SK-N-SH (cell line): ENCODE measurements around the gene EDA. TPM values are rescaled to one million over a fixed set of nuclear protein-coding genes. Genes with fewer than 3 reads are reported as not detected.
A peak's percentile ranks its signal among the peaks of the same experiment; 100 is the strongest.

Source experiments
- CTCF ChIA-PET: fragments of 300-600, 350-600 bp; formaldehyde crosslinking; extraction: SDS; loops from one replicate; lab custom pipeline; 2021; lab: Yijun Ruan, JAX
- POLR2A ChIA-PET: fragments of 350-600 bp; sonication (Branson Sonifier 250); formaldehyde crosslinking; extraction: SDS; loops from one replicate; lab custom pipeline; 2020; ENCODE audit warnings: antibody characterized with exemption, inconsistent platforms; lab: Yijun Ruan, JAX
- DNase-seq: peaks from one replicate; pipeline ENCODE4 v3.0.0; 2012
- H2AFZ ChIP-seq: fragments of 200-600 bp; sonication (generic); 2 replicates; pipeline ENCODE4 v1.8.1; 2016; ENCODE audit warnings: antibody characterized with exemption, mild to moderate bottlenecking, low read depth
- H3F3A ChIP-seq: fragments of 200-600 bp; sonication (generic); replicated peaks from 2 replicates; pipeline ENCODE3; 2016; ENCODE audit warnings: antibody characterized with exemption, mild to moderate bottlenecking; ENCODE audit not compliant: insufficient read depth
- H3K27ac ChIP-seq, 2 experiments: fragments of 200-500 bp in 1 of 2; fragments of 200-600 bp in 1 of 2; sonication (Bioruptor generic) in 1 of 2; sonication (generic), shearing (Covaris generic) in 1 of 2; 2 replicates each; pipeline versions ENCODE4 v1.5.1 to v1.6.1; 2014 to 2016; ENCODE audit warnings: low read depth in 2 of 2, inconsistent platforms in 1 of 2, low read length in 1 of 2, mild to moderate bottlenecking in 1 of 2, mixed read lengths in 1 of 2
- H3K27me3 ChIP-seq: fragments of 200-600 bp; sonication (generic), shearing (Covaris generic); 2 replicates; pipeline ENCODE4 v1.6.1; 2016; ENCODE audit warnings: mixed run types; ENCODE audit not compliant: insufficient read depth
- H3K36me3 ChIP-seq, 2 experiments: fragments of 200-500 bp in 1 of 2; fragments of 200-600 bp in 1 of 2; sonication (Bioruptor generic) in 1 of 2; sonication (generic) in 1 of 2; replicated peaks in 1 of 2; 2 replicates each; pipeline versions ENCODE3 to v1.5.1; 2014 to 2016; ENCODE audit warnings: low read length in 1 of 2, mild to moderate bottlenecking in 1 of 2; ENCODE audit not compliant: insufficient read depth in 2 of 2, control insufficient read depth in 1 of 2
- H3K4me1 ChIP-seq, 2 experiments: fragments of 200-500 bp in 1 of 2; fragments of 200-600 bp in 1 of 2; sonication (Bioruptor generic) in 1 of 2; sonication (generic), shearing (Covaris generic) in 1 of 2; 2 replicates each; pipeline versions ENCODE4 v1.5.1 to v1.6.1; 2014 to 2016; ENCODE audit warnings: low read depth in 1 of 2, low read length in 1 of 2, mixed run types in 1 of 2; ENCODE audit not compliant: insufficient read depth in 2 of 2, control insufficient read depth in 1 of 2
- H3K4me2 ChIP-seq: fragments of 200-600 bp; sonication (generic), shearing (Covaris generic); 2 replicates; pipeline ENCODE4 v1.6.1; 2017; ENCODE audit warnings: mixed run types
- H3K4me3 ChIP-seq, 2 experiments: fragments of 200-500 bp in 1 of 2; fragments of 200-600 bp in 1 of 2; sonication (Bioruptor generic) in 1 of 2; sonication (generic), shearing (Covaris generic) in 1 of 2; 2 replicates each; pipeline versions ENCODE4 v1.5.1 to v1.8.1; 2014 to 2016; ENCODE audit warnings: low read depth in 2 of 2, inconsistent platforms in 1 of 2, low read length in 1 of 2, mild to moderate bottlenecking in 1 of 2, mixed read lengths in 1 of 2, moderate library complexity in 1 of 2
- H3K79me2 ChIP-seq: fragments of 200-600 bp; sonication (generic); 2 replicates; pipeline ENCODE4 v1.8.1; 2017; ENCODE audit warnings: mild to moderate bottlenecking; ENCODE audit not compliant: insufficient read depth
- H3K9ac ChIP-seq: fragments of 200-600 bp; sonication (generic); 2 replicates; pipeline ENCODE4 v1.6.1; 2017; ENCODE audit warnings: mixed run types
- H3K9me2 ChIP-seq: fragments of 200-600 bp; sonication (generic); 2 replicates; pipeline ENCODE4 v1.6.1; 2017; ENCODE audit warnings: mixed run types
- H3K9me3 ChIP-seq: fragments of 200-600 bp; sonication (generic); 2 replicates; pipeline ENCODE4 v1.6.1; 2017; ENCODE audit warnings: mixed run types, mild to moderate bottlenecking, moderate library complexity
- H4K20me1 ChIP-seq: fragments of 200-600 bp; sonication (generic); 2 replicates; pipeline ENCODE4 v1.6.1; 2017; ENCODE audit warnings: mild to moderate bottlenecking, mixed run types; ENCODE audit not compliant: insufficient read depth
- CTCF ChIP-seq: fragments of 200-600 bp; sonication (generic); IDR thresholded peaks from 2 replicates; pipeline ENCODE4 v1.6.1; 2017; ENCODE audit warnings: antibody characterized with exemption, mild to moderate bottlenecking, moderate library complexity
- ELF1 ChIP-seq: IDR thresholded peaks from 2 replicates; pipeline ENCODE4 v1.4.0; 2012
- EP300 ChIP-seq, 2 experiments: IDR thresholded peaks; 2 replicates each; pipeline versions ENCODE4 v1.4.0 to v1.6.1; 2012; ENCODE audit warnings: borderline replicate concordance in 1 of 2, low read depth in 1 of 2, low read length in 1 of 2
- FOSL2 ChIP-seq: IDR thresholded peaks from 2 replicates; pipeline ENCODE4 v1.4.0; 2012; ENCODE audit warnings: low read depth, mild to moderate bottlenecking, moderate library complexity, borderline replicate concordance
- FOXJ3 ChIP-seq: sonication (generic); formaldehyde crosslinking; IDR thresholded peaks from 2 replicates; pipeline ENCODE4 v1.5.1; 2020; ENCODE audit warnings: mild to moderate bottlenecking, missing genetic modification reagents
- FOXM1 ChIP-seq: IDR thresholded peaks from 2 replicates; pipeline ENCODE4 v1.4.0; 2012; ENCODE audit warnings: low read depth, mild to moderate bottlenecking
- GATA2 ChIP-seq: sonication (generic); formaldehyde crosslinking; IDR thresholded peaks from 2 replicates; pipeline ENCODE4 v1.5.0; 2020; ENCODE audit warnings: mild to moderate bottlenecking, missing genetic modification reagents
- IRF3 ChIP-seq: fragments of 150-350 bp; IDR thresholded peaks from 2 replicates; pipeline ENCODE4 v1.6.1; 2016; ENCODE audit warnings: mild to moderate bottlenecking, low read depth, low read length
- MEF2A ChIP-seq: IDR thresholded peaks from 2 replicates; pipeline ENCODE4 v1.4.0; 2012; ENCODE audit warnings: low read depth, borderline replicate concordance
- NFIC ChIP-seq: IDR thresholded peaks from 2 replicates; pipeline ENCODE4 v1.4.0; 2012; ENCODE audit warnings: borderline replicate concordance
- NRF1 ChIP-seq: IDR thresholded peaks from 2 replicates; pipeline ENCODE4 v1.6.1; 2012; ENCODE audit warnings: low read depth, mild to moderate bottlenecking, low read length
- POLR2AphosphoS5 ChIP-seq: IDR thresholded peaks from 2 replicates; pipeline ENCODE4 v1.6.1; 2012; ENCODE audit warnings: low read depth, low read length
- RAD21 ChIP-seq: IDR thresholded peaks from 2 replicates; pipeline ENCODE4 v1.6.1; 2012; ENCODE audit warnings: mild to moderate bottlenecking, low read length
- RCOR1 ChIP-seq: fragments of 150-350 bp; IDR thresholded peaks from 2 replicates; pipeline ENCODE4 v1.6.1; 2017; ENCODE audit warnings: antibody characterized with exemption, low read length
- RFX5 ChIP-seq: IDR thresholded peaks from 2 replicates; pipeline ENCODE4 v1.6.1; 2012; ENCODE audit warnings: mild to moderate bottlenecking, improper control_type of control experiment, low read length
- RXRA ChIP-seq: IDR thresholded peaks from 2 replicates; pipeline ENCODE4 v1.4.0; 2012; ENCODE audit warnings: low read depth, mild to moderate bottlenecking, borderline replicate concordance
- SIN3A ChIP-seq: IDR thresholded peaks from 2 replicates; pipeline ENCODE4 v1.6.1; 2012; ENCODE audit warnings: low read depth, mild to moderate bottlenecking, low read length, moderate library complexity, borderline replicate concordance
- SMC3 ChIP-seq: IDR thresholded peaks from 2 replicates; pipeline ENCODE4 v1.6.1; 2012; ENCODE audit warnings: low read depth, low read length, improper control_type of control experiment
- TAF1 ChIP-seq: IDR thresholded peaks from 2 replicates; pipeline ENCODE4 v1.6.1; 2012; ENCODE audit warnings: low read depth, mild to moderate bottlenecking, low read length, moderate library complexity, borderline replicate concordance
- TCF12 ChIP-seq: IDR thresholded peaks from 2 replicates; pipeline ENCODE4 v1.4.0; 2012
- YY1 ChIP-seq: IDR thresholded peaks from 2 replicates; pipeline ENCODE4 v1.4.0; 2012; ENCODE audit warnings: low read depth, mild to moderate bottlenecking
- WGBS: methylation state at CpG from one replicate; pipeline ENCODE4 v1.1.6; 2017; ENCODE audit warnings: low lambda C conversion rate; 5-methylcytosine and 5-hydroxymethylcytosine counted together
- polyA plus RNA-seq, 3 experiments: library from polyadenylated mRNA; depleted of rRNA; stranded (reverse); fragments of >200 nt; gene quantifications; 2 replicates each; pipeline ENCODE4 v1.2.3, GENCODE V29; 2012

Gene EDA
- polyA plus RNA-seq, 1 of the 3 experiments (the other 2 are of a cell fraction), result 0.02 TPM

GRCh38 chrX:70030301-70030767, 414.4 kb downstream of the EDA start:
- ChIA-PET POLR2A (interaction anchor here (0.6 kb wide), 1 partner anchor 612 kb away, joined by 3 read pairs; no protein-coding TSS in a partner anchor), CTCF (interaction anchor here (0.6 to 4.9 kb wide), 29 partner anchors 10 to 1208 kb away, joined by 3 to 47 read pairs (median 5); no protein-coding TSS in a partner anchor)
- H3K79me2 ChIP-seq, result no peaks in the 10 kb centered on the region
- no peaks in the 10 kb centered on the region for H3K4me1 ChIP-seq
- TF ChIP-seq RFX5 (no peak), EP300 (IDR thresholded peaks at IDR 0.05; ENCODE audit: borderline replicate concordance in 1 of 2, low read depth in 1 of 2, low read length in 1 of 2) (no peak), FOSL2 (no peak), ELF1 (no peak), RAD21 (peak; percentile 68), RXRA (no peak), SMC3 (peak; percentile 62), TCF12 (no peak), CTCF (peak; percentile 82), SIN3A (no peak), POLR2AphosphoS5 (no peak), IRF3 (no peak), RCOR1 (no peak)
- H3K27me3 ChIP-seq, result no peaks in the 10 kb centered on the region
- H3K4me2 ChIP-seq, result no peak overlapping the region
- H3K9ac ChIP-seq, result no peak overlapping the region
- no peaks in the 10 kb centered on the region for H3F3A ChIP-seq
- no peak overlapping the region for H3K27ac ChIP-seq
- no peak overlapping the region; a peak in 1 of 4 replicates for H3K4me3 ChIP-seq
- no peak overlapping the region; the same call in 1 of the 2 replicates for H2AFZ ChIP-seq
- no peaks in the 10 kb centered on the region for H3K9me3 ChIP-seq
- DNase-seq, result peak; percentile 52
- H4K20me1 ChIP-seq, result no peaks in the 10 kb centered on the region
- 8% methylated on average over 4 of the region's 4 CpGs for WGBS
- H3K36me3 ChIP-seq, result no peaks in the 10 kb centered on the region
- H3K9me2 ChIP-seq, result no peaks in the 10 kb centered on the region

- H3K9ac ChIP-seq, result no peak overlapping the region
- no peaks in the 10 kb centered on the region for H3K36me3 ChIP-seq
- H4K20me1 ChIP-seq, result no peaks in the 10 kb centered on the region
- H3K4me2 ChIP-seq, result no peak overlapping the region
- H3K27ac ChIP-seq, result no peak overlapping the region
- H3K4me3 ChIP-seq, result no peak overlapping the region
- ChIA-PET POLR2A (no interaction called here), CTCF (interaction anchor here (0.6 to 4.9 kb wide), 14 partner anchors 8 to 1210 kb away, joined by 3 to 47 read pairs (median 6); partner anchors contain the start of gene IGBP1)
- DNase-seq, result no peak
- no peak overlapping the region for H2AFZ ChIP-seq
- no peaks in the 10 kb centered on the region for H3K4me1 ChIP-seq
- H3K27me3 ChIP-seq, result no peaks in the 10 kb centered on the region; the same call in 1 of the 2 replicates
- no peaks in the 10 kb centered on the region for H3F3A ChIP-seq
- H3K79me2 ChIP-seq, result no peaks in the 10 kb centered on the region
- no peaks in the 10 kb centered on the region for H3K9me2 ChIP-seq
- WGBS, result 6% methylated on average over 2 of the region's 2 CpGs
- H3K9me3 ChIP-seq, result no peaks in the 10 kb centered on the region
- no peak for TF ChIP-seq NRF1
- no peak for TF ChIP-seq RAD21
- no peak for TF ChIP-seq FOXJ3 (CRISPR knock-in tag)
- no peak for TF ChIP-seq RXRA
- no peak for TF ChIP-seq MEF2A
- no peak for TF ChIP-seq IRF3
- TF ChIP-seq YY1, result no peak
- TF ChIP-seq POLR2AphosphoS5, result no peak
- no peak for TF ChIP-seq FOXM1
- no peak for TF ChIP-seq CTCF
- TF ChIP-seq TAF1, result no peak
- no peak for TF ChIP-seq GATA2 (CRISPR knock-in tag)
- TF ChIP-seq NFIC, result no peak
- no peak for TF ChIP-seq RCOR1
Observed at GRCh38 chrX:70032792-70033191, 416.9 kb downstream of the EDA start.
